Measurements from ENCODE around the gene STARD9. TPM values are rescaled to one million over a fixed set of nuclear protein-coding genes. Genes with fewer than 3 reads are reported as not detected.
"Not testable (repeated sequence)": the region's sequence is repeated elsewhere in the genome, so short reads cannot be mapped to it uniquely, and the experiment has no call there.

The STARD9 gene
- total and polyA plus RNA-seq, 2 of the 4 experiments (the other 2 are of a cell fraction) = 2.0 to 3.2 TPM

DNA sequence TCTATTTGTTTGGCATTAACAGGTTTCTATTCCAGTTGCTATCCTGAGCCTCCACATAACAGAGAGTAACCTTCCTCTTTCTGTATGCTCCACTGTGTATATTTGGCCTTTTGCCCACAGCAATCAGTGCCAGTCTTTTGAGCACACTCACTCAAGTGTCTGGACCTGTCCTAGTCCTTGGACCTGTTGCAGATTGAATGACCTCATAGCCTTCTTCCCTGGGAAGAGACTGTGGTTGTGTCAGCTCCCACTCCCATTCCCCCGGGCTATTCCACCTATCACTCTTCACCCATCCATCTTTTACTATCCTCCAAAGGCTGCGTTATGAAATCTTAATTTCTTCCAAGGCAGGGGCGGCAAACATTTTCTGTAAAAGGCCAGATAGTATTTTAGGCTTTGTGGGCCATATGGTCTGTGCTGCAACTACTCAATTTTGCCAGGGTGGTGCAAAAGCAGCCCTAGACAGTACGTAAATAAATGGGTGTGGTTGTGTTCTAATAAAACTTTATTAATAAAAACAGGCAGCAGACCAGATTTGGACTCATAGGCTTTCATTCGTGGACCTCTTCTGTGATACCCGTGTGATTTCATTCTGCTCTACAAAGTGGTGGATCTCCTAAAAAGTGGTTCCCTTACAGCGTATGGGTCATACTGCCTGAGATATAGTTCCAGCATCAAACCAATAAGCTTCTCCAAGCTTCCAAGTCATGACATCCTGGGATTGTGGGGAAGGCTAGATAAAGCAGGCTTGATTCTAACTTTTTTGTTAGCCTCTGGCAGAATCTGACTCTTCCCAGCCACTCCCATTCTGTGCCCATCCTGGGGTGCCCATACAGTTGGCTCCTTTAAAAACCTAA, 104.1 kb downstream of the STARD9 start:
- no peak overlapping the region for H2AK9ac ChIP-seq (replicated peaks; ENCODE audit: low read depth, low read length, poor library complexity)
- POLR2A ChIA-PET (ENCODE audit: unreplicated experiment) = no interaction called here
- H3K4me2 ChIP-seq (ENCODE audit: low read depth, low read length) = no peak overlapping the region
- no peak overlapping the region for H3K56ac ChIP-seq (ENCODE audit: extremely low read depth, insufficient read depth, low read length)
- no peaks in the 10 kb centered on the region for H3K9me3 ChIP-seq (ENCODE audit: control insufficient read depth, insufficient read depth, low read length)
- H3K9me1 ChIP-seq (ENCODE audit: insufficient read depth, low read length) = peaks cover 8% of the 10 kb centered on the region
- ATAC-seq (ENCODE audit: low read depth) = no peak
- no peaks in the 10 kb centered on the region for H3K27me3 ChIP-seq (ENCODE audit: control insufficient read depth, insufficient read depth, low read length)
- no peak overlapping the region for H3K14ac ChIP-seq (replicated peaks; ENCODE audit: low read depth, low read length)
- no peak for TF ChIP-seq CEBPB (IDR thresholded peaks at IDR 0.05; ENCODE audit: low read depth, low read length)
- TF ChIP-seq CHD1 (IDR thresholded peaks at IDR 0.05; ENCODE audit: low read depth, low read length) = no peak
- TF ChIP-seq, protein P1, sequence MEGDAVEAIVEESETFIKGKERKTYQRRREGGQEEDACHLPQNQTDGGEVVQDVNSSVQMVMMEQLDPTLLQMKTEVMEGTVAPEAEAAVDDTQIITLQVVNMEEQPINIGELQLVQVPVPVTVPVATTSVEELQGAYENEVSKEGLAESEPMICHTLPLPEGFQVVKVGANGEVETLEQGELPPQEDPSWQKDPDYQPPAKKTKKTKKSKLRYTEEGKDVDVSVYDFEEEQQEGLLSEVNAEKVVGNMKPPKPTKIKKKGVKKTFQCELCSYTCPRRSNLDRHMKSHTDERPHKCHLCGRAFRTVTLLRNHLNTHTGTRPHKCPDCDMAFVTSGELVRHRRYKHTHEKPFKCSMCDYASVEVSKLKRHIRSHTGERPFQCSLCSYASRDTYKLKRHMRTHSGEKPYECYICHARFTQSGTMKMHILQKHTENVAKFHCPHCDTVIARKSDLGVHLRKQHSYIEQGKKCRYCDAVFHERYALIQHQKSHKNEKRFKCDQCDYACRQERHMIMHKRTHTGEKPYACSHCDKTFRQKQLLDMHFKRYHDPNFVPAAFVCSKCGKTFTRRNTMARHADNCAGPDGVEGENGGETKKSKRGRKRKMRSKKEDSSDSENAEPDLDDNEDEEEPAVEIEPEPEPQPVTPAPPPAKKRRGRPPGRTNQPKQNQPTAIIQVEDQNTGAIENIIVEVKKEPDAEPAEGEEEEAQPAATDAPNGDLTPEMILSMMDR (conservative IDR thresholded peaks at IDR 0.05; ENCODE audit: low read depth, low read length) = no peak
- no peak for TF ChIP-seq MAFK (IDR thresholded peaks at IDR 0.05; ENCODE audit: low read depth, low read length)
- no peak for TF ChIP-seq NFE2L2 (IDR thresholded peaks at IDR 0.05; ENCODE audit: low read depth, low read length)
- H3K4me3 ChIP-seq (ENCODE audit: insufficient read depth, low read depth, low read length) = no peak overlapping the region
- no peak overlapping the region for H2BK20ac ChIP-seq (ENCODE audit: low read depth, low read length)
- H3K18ac ChIP-seq (ENCODE audit: low read depth, low read length) = no peak overlapping the region
- H2BK120ac ChIP-seq (ENCODE audit: low read depth, low read length) = no peak overlapping the region
- no peak overlapping the region for H2AFZ ChIP-seq (replicated peaks; ENCODE audit: low read length, poor library complexity)
- CTCF ChIA-PET = no interaction called here
- H3K23ac ChIP-seq (ENCODE audit: low read depth, low read length) = no peak overlapping the region
- no peaks in the 10 kb centered on the region for H3K4me1 ChIP-seq (ENCODE audit: control insufficient read depth, insufficient read depth, low read length)
- no peak overlapping the region for H2AK5ac ChIP-seq (ENCODE audit: low read depth, low read length)
- intact Hi-C loops (cut with micrococcal nuclease) (no loop called here), in situ Hi-C loops (cut with MboI; ENCODE audit: low sequenced_read_pairs) (no loop called here), dilution Hi-C loops (cut with HindIII; ENCODE audit: low sequenced_read_pairs, unreplicated experiment) (no loop called here)
- no peak overlapping the region for H4K91ac ChIP-seq (ENCODE audit: insufficient read depth, low read depth, low read length)
- no peak overlapping the region for H2BK5ac ChIP-seq (ENCODE audit: low read depth, low read length, poor library complexity, severe bottlenecking)
- no TSS peak for BruUV-seq (replicated peaks)
- no peak for DNase-seq
- H4K5ac ChIP-seq (ENCODE audit: low read depth, low read length) = no peak overlapping the region
- H2BK15ac ChIP-seq (ENCODE audit: low read depth, low read length) = no peak overlapping the region
- no peaks in the 10 kb centered on the region for H3K79me1 ChIP-seq (ENCODE audit: low read depth in 1 of 2, low read length in 2 of 2)
- no peak overlapping the region for H4K8ac ChIP-seq (ENCODE audit: low read depth in 2 of 2, low read length in 2 of 2)
- no CpG with 5 or more reads among the region's 7 CpGs for WGBS, 2 experiments (ENCODE audit: extremely low coverage in 2 of 2, insufficient read length in 1 of 2)
- no peak overlapping the region for H3K9ac ChIP-seq (ENCODE audit: low read depth, low read length)
- H3K36me3 ChIP-seq (ENCODE audit: control insufficient read depth, insufficient read depth, low read length) = peaks cover 30% of the 10 kb centered on the region
- H3K27ac ChIP-seq (ENCODE audit: insufficient read depth, low read length) = no peak overlapping the region
- H4K20me1 ChIP-seq (ENCODE audit: insufficient read depth, low read length) = no peaks in the 10 kb centered on the region; the same call in 1 of the 2 replicates
- H3K4ac ChIP-seq (ENCODE audit: low read depth, low read length) = no peak overlapping the region

- H3K36me3 ChIP-seq (ENCODE audit: control insufficient read depth, insufficient read depth, low read length) = peaks cover 31% of the 10 kb centered on the region
- H4K91ac ChIP-seq (ENCODE audit: insufficient read depth, low read depth, low read length); H4K8ac ChIP-seq (ENCODE audit: low read depth in 2 of 2, low read length in 2 of 2); H3K56ac ChIP-seq (ENCODE audit: extremely low read depth, insufficient read depth, low read length); H4K5ac ChIP-seq (ENCODE audit: low read depth, low read length); H3K18ac ChIP-seq (ENCODE audit: low read depth, low read length); H2BK5ac ChIP-seq (ENCODE audit: low read depth, low read length, poor library complexity, severe bottlenecking); H2AK9ac ChIP-seq (replicated peaks; ENCODE audit: low read depth, low read length, poor library complexity); H2AFZ ChIP-seq (replicated peaks; ENCODE audit: low read length, poor library complexity); H3K9ac ChIP-seq (ENCODE audit: low read depth, low read length); H3K9me1 ChIP-seq (ENCODE audit: insufficient read depth, low read length); dilution Hi-C loops (cut with HindIII; ENCODE audit: low sequenced_read_pairs, unreplicated experiment); H3K14ac ChIP-seq (replicated peaks; ENCODE audit: low read depth, low read length); in situ Hi-C loops (cut with MboI; ENCODE audit: low sequenced_read_pairs); H3K27me3 ChIP-seq (ENCODE audit: control insufficient read depth, insufficient read depth, low read length); H2BK120ac ChIP-seq (ENCODE audit: low read depth, low read length); POLR2A ChIA-PET (ENCODE audit: unreplicated experiment); BruUV-seq (replicated peaks); H2AK5ac ChIP-seq (ENCODE audit: low read depth, low read length); H3K4ac ChIP-seq (ENCODE audit: low read depth, low read length); H3K9me3 ChIP-seq (ENCODE audit: control insufficient read depth, insufficient read depth, low read length); H3K4me2 ChIP-seq (ENCODE audit: low read depth, low read length); H3K4me1 ChIP-seq (ENCODE audit: control insufficient read depth, insufficient read depth, low read length); H2BK15ac ChIP-seq (ENCODE audit: low read depth, low read length); H2BK20ac ChIP-seq (ENCODE audit: low read depth, low read length); DNase-seq; intact Hi-C loops (cut with micrococcal nuclease); H4K20me1 ChIP-seq (ENCODE audit: insufficient read depth, low read length); H3K23ac ChIP-seq (ENCODE audit: low read depth, low read length); H3K79me1 ChIP-seq (ENCODE audit: low read depth in 1 of 2, low read length in 2 of 2); ATAC-seq (ENCODE audit: low read depth); CTCF ChIA-PET; H3K27ac ChIP-seq (ENCODE audit: insufficient read depth, low read length); H3K4me3 ChIP-seq (ENCODE audit: insufficient read depth, low read depth, low read length): not testable (repeated sequence)
- WGBS, 2 experiments (ENCODE audit: extremely low coverage in 2 of 2, insufficient read length in 1 of 2) = 60% methylated on average over 1 of the region's 5 CpGs; no CpG with 5 or more reads in 1 of the 2 experiments
These were observed 104.7 kb downstream of the STARD9 start for GRCh38 chr15:42680142-42680482.

All from IMR-90 (cell line).